ENCODE measurements around the gene RPL7A. TPM values are rescaled to one million over a fixed set of nuclear protein-coding genes. Genes with fewer than 3 reads are reported as not detected.

The RPL7A gene
- total RNA-seq, 1 experiment from 2014 or later = 2,747 TPM

GRCh38 chr9:133321411-133321935, 26.5 kb upstream of the RPL7A start (continued):
- TF ChIP-seq PREB (CRISPR knock-in tag; IDR thresholded peaks at IDR 0.05; ENCODE audit: borderline replicate concordance) = no peak
- TF ChIP-seq GTF2I (CRISPR knock-in tag; conservative IDR thresholded peaks at IDR 0.05) = no peak
- TF ChIP-seq OVOL2 (CRISPR knock-in tag; IDR thresholded peaks at IDR 0.05; ENCODE audit: borderline replicate concordance) = no peak
- no peak for TF ChIP-seq ATF1 (CRISPR knock-in tag; IDR thresholded peaks at IDR 0.05)
- no peak for TF ChIP-seq CREB1 (CRISPR knock-in tag; IDR thresholded peaks at IDR 0.05)
- TF ChIP-seq FOXP1 (CRISPR knock-in tag; IDR thresholded peaks at IDR 0.05; ENCODE audit: borderline replicate concordance) = no peak
- no peak for TF ChIP-seq E2F1 (CRISPR knock-in tag; IDR thresholded peaks at IDR 0.05)
- no peak for TF ChIP-seq ATF2 (CRISPR knock-in tag; IDR thresholded peaks at IDR 0.05; ENCODE audit: borderline replicate concordance, low read depth)
- TF ChIP-seq ATF6 (CRISPR knock-in tag; IDR thresholded peaks at IDR 0.05) = no peak

- no peak for ATAC-seq
- Mint-ChIP-seq H3K4me3 (no peak overlapping the region), H3K27me3 (ENCODE audit: low read depth) (peaks cover 18% of the 10 kb centered on the region), H3K36me3 (peaks cover 12% of the 10 kb centered on the region; the same call in 1 of the 2 replicates), H3K4me1 (no peaks in the 10 kb centered on the region), H3K9me3 (peaks cover 29% of the 10 kb centered on the region), H3K27ac (no peak overlapping the region)
- ChIA-PET POLR2A (interaction anchor here (0.7 kb wide), 1 partner anchor 115 kb away, joined by 9 read pairs; no protein-coding TSS in a partner anchor), CTCF (interaction anchor here (0.7 to 1.8 kb wide), 4 partner anchors 20 to 1127 kb away, joined by 3 to 5 read pairs (median 4); no protein-coding TSS in a partner anchor)
- no peak for DNase-seq (ENCODE audit: low spot score)
- TF ChIP-seq E2F4 (CRISPR knock-in tag; IDR thresholded peaks at IDR 0.05; ENCODE audit: borderline replicate concordance, low read depth) (no peak), JUN (CRISPR knock-in tag; IDR thresholded peaks at IDR 0.05) (no peak), ZNF425 (CRISPR knock-in tag; conservative IDR thresholded peaks at IDR 0.05) (no peak), EMX1 (CRISPR knock-in tag; IDR thresholded peaks at IDR 0.05) (no peak), ARID4B (CRISPR knock-in tag; IDR thresholded peaks at IDR 0.05; ENCODE audit: borderline replicate concordance) (no peak), SMAD4 (CRISPR knock-in tag; IDR thresholded peaks at IDR 0.05) (no peak), JAZF1 (CRISPR knock-in tag; IDR thresholded peaks at IDR 0.05) (no peak), ZSCAN18 (CRISPR knock-in tag; IDR thresholded peaks at IDR 0.05) (no peak)
Measured at GRCh38 chr9:133322701-133323100, 25.3 kb upstream of the RPL7A start.

All from WTC11 (cell line).